LHCN-M2 (cell line): ENCODE results near the gene INPP5B. TPM values are rescaled to one million over a fixed set of nuclear protein-coding genes. Genes with fewer than 3 reads are reported as not detected.
"Not testable (repeated sequence)": the region's sequence is repeated elsewhere in the genome, so short reads cannot be mapped to it uniquely, and the experiment has no call there.

ENCODE experiments used
- DNase-seq: peaks from one replicate; pipeline ENCODE4 v3.0.0-alpha.2; 2012; ENCODE audit warnings: low read depth
- polyA plus RNA-seq: library from polyadenylated mRNA; unstranded; fragments of >200 nt; gene quantifications from one replicate; pipeline ENCODE4 v1.2.1, GENCODE V29; 2012; ENCODE audit warnings: missing spikeins
- total RNA-seq: library from RNA; depleted of rRNA; stranded (reverse); fragments of >200 nt; gene quantifications from 2 replicates; pipeline ENCODE4 v1.2.3, GENCODE V29; 2014; rRNA removed

INPP5B gene
- 20.1 and 22.7 TPM in 2 replicates for total RNA-seq
- 10.4 TPM for polyA plus RNA-seq

DNA sequence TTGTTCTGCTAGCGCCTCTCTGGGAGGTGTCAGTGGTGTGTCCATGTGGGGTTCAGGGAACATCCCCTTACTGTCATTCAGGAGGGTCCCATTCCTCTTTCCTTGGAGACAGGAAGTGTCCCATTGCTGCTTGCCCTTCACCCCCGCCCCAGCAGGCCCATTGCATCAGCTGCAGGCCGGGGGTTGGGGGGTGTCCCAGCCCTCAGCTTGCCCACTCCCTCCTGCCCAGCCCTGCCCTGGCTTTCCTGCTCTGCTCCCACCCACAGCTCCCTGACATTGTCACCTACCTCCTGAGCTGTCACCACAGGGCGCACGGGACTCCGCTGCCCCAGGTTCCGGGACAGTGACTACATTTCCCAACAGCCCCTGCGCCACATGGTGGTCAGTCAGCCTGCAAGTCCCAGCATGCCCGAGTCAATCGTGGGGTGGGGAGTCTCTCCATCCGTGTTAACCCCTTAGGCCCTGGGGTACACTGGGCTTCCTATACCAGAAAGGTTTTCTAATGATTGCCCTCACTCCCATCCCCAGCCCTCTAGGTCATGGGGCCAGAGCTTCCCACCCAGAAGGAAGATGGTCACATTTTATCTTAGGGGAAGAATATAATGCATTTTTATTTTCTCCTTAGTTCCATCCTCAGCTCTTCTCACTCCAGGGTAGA, at the start of gene INPP5B:
Gene INPP5B, minus strand, starts transcription at position 351 of the 658 bp plus-strand sequence. CDS start 745 bp downstream, outside the sequence.
- peak; percentile 80 for DNase-seq

DNA sequence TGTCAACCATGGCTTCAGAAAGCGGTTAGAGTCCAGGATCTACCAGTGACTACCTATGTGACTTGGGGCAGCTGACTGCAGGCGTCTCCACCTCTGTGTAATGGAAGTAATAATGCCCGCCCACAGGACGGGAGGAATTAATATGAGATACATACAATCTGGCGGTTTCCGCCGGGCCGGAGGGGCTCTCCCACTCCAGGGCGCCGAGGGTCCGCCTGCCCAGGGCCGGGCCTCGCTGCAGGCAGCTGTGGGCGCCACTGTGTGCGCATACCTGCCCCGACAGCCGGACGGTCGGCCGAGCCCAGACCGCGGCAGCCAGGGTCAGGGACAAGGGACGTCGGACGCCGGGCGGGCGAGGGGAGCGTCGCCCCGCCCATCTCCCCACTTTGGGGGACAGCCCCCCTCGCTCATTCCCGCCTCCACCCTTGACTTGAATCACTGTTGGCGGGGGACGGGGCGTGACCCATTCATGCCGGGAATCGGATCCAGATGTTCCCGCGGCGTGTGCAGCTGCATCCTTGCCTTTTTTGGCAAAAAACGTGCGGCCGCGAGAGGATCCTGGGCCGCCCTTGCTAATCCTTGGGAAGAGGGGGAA, 49.0 kb upstream of the INPP5B start:
- DNase-seq = no peak

DNA sequence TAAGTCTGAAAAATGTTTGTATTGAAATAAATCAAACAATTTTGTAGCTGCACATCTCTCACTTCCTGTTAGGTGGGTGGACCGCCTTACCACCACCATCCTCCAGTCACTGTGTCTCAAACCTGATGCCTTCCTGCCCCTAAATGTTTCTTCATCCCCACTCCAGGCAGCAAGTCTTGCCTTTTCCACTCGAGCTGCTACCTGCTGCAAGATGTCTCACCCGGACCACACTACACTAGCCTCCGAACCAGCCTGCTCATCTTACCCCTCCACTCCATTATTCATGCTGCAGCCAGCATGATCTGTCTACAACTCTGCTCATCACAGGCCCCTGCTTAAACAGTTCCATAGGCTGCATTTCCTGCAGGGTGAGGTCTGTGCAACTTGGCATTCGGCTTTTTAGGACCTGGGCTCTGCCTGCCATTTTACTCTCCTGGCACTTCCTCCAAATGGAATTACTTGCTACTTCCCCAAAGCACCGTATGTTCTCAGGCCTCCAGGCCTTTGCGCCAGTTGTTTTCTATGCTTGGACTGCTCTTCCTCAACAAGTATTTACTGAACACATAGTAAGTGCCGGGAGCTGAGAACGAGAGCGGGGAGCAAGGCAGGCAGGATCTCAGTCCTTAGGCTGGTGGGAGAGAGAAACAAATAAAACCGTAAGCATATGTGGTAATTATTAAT, 48.2 kb upstream of the INPP5B start:
- DNase-seq = no peak

DNA sequence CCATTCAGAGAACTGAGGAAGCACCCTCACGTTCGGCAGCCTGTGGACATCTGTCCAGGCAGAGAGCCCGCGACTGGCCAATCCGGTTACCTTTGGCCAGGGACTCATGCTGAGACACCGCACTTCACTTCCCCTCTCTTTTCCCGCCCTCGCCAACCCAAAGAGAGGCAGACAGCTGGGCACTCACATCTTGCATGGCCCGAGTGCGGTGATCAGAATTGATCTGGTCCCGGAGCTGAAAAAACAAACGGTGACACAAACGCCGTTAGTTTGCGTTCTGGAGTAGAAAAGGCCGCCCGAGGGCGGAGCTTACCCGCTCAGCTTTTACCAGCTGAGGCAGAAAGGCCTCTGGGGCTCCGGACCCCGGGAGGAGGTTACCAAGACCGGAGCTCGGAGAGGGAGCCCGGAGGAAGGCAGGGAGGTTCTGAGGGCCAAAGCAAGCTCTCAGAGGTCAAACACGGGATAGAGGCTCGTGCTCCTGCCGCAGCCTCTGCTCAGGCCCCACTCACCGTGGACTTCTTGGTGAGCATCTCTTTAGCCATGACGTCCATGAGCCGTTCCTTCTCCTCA, 42.6 kb upstream of the INPP5B start:
- DNase-seq = peak; percentile 47

DNA sequence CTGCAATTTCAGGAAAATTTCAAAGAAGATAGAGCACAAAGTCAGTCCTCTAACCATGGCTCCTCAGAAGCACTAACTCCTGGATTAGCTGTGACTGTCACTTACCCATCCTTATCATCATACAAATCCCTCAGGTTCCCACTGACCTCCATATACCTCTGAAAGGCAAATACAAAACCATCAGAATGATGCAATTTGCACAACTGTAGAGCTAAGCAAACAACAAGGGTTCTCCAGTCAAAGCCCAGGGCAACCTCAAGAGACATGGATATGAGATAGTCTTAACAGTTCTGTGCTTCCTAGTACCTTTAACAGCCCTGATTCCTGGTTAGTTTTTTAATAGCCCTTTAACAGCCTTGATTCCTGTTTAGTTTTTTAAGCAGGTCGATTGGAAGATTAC, 40.8 kb upstream of the INPP5B start:
- DNase-seq = no peak

DNA sequence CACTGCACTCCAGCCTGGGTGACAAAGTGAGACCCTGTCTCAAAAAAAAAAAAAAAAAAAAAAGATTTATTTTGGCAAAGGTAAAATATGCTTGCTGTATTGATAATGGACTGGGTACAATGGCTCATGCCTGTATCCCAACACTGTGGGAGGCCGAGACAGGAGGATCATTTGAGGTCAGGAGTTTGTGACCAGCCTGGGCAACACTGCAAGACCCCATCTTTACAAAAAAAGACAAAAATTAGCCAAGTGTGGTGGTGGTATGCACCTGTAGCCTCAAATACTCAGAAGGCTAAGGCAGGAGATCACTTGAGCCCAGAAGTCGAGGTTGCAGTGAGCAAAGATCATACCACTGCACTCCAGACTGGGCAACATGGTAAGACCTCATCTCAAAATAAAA, 36.7 kb upstream of the INPP5B start:
- DNase-seq = no peak

DNA sequence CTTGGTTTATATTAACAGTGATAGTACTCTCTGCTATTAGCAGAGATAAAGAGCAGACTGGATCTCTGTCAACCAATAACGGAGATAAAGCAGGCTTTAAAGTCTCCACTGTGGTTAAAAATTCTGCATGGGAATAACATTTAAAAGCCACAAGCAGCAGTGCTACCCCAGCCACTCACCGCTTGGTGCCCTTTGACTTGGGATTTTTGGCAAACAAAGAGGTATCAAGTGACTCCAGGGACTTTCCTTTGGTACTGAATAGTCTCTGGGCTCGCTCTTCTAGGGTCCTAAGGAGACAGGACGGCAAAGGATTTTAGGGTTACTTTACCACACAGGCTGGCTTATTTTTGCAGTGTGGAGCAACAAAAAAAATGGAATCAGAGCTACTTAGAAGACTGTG, 31.7 kb upstream of the INPP5B start:
- no peak for DNase-seq

DNA sequence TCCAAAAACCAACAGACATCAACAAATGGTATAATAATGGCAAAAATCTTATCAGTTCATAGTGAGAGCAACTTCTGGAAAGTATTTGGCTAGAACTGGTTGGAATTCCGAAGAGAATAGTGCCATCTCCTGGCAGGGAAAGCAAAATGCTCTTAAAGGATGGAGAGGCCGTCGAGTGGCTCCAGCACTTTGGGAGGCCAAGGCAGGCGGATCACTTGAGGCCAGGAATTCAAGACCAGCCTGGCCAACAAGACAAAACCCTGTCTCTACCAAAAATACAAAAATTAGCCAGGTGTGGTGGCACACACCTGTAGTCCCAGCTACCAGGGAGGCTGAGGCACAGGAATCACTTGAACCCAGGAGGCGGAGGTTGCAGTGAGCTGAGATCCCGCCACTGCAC, 28.2 kb upstream of the INPP5B start:
- peak; percentile 54 for DNase-seq

DNA sequence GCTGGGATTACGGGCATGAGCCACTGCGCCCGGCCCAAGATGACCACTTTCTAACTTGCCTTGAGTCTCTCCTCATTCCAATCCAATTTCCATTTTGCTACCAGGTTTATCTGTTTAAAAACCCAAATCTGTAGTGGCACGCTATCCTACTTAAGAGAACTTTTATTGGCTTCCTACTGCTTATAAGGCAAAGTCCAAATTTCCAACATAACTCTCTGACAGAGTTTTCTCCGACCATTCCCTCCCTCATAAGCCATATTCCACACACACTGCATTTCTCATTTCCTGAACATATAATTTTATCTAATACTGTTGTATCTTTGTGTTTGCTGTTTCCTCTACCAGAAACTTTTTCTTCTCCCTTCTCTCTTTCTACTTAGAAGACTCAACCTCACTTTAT, 27.7 kb upstream of the INPP5B start:
- no peak for DNase-seq

DNA sequence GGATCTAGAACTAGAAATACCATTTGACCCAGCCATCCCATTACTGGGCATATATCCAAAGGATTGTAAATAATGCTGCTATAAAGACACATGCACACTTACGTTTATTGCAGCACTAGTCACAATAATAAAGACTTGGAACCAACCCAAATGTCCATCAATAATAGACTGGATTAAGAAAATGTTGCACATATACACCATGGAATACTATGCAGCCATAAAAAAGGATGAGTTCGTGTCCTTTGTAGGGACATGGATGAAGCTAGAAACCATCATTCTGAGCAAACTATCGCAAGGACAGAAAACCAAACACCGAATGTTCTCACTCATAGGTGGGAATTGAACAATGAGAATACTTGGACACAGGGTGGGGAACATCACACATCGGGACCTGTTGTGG, 26.8 kb upstream of the INPP5B start:
- DNase-seq = not testable (repeated sequence)

DNA sequence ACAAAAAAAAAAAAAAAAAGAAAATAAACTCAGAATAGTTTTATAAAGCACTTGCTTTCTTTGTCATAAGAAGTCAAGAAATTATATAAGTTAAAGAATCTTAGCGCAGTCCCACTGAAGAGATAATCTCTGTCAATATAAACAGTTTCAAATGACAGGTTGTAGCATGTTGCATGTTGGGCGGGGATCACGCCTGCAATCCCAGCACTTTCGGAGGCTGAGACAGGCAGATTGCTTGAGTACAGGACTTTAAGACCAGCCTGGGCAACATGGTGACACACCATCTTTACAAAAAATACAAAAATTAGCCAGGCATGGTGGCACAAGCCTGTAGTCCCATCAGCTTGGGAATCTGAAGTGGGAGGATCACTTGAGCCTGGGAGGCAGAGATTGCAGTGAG, 18.4 kb upstream of the INPP5B start:
- DNase-seq = no peak

DNA sequence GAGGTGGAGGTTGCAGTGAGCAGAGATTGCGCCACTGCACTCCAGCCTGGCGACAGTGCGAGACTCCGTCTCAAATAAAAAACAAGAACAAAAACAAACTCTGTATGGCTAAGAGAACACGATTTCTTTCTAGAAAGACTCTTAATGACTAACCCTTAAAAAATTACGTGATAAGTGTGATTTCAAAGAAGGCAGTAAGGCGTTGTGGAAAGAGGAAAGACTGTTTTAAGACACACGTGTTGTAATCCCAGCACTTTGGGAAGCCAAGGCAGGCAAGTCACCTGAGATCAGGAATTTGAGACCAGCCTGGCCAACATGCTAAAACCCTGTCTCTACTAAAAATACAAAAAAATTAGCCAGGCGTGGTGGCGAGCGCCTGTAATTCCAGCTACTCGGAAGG, 17.3 kb upstream of the INPP5B start:
- DNase-seq = not testable (repeated sequence)

DNA sequence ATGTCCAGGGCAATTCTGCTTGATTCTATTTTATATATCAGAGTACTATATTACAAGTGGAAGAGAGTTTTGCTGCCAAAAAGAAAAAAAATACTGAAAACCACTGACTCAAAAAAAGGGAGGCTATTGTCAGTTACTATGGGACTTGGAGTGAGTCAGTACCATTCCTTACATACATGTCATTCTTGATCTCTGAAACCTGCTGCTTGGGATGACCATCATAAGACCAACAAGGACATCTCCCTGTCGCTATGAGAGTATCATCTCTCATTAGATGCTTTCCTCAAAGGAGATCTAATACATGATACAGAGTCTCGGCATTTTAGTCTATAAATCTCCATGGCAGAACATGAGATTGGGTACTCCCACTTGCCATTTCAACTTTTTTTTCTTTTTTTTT, 11.8 kb upstream of the INPP5B start:
- peak; percentile 94 for DNase-seq

DNA sequence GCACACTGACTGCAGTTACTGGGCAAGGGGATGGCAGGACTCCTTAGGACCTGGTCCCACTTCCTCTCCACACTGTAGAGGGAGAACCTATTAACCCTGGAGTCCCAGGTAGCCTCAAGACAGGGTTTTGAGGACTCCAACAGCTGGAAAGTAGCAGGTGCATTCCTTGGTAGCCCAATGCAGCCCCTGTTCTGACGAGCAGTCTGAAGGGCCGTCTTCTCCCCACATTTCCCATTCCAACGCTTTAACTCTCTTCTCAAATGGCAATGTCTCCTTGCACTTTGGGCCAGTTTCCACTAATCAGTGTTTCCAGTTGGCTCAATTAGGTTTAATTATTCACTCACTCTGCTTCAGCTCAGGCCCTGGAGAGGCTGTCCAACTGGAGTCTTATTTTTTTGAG, 8.8 kb upstream of the INPP5B start:
- no peak for DNase-seq

DNA sequence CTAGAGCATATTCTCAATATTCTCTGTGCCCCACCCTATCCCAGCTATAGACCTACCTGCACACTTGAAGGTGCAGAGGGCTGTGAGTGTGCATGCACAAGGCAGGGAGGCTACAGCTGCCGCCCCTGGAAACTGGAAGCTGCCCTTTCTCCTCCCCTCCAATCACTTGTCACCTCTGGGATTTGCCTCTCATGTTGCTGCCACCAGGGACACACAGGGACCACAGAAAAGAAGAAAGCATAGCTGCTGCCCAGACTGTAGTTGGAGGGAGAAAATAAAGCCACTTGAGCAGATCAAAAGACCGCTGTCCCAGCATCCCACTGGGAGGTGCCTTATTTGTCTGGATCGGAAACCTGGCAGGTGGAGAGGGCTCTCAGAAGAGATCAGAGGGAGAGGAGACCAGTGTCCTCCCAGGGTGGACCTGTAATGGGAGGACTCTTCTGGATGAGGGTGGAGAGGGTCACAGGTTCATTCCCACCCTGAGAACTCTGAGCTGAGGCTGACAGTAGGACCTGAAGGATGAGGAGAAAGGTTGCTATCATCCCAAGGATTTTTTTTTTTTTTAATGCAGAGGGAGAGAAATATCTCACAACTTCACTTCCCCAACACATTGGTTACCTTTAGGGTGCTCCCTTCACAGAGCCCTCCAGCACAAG, 7.6 kb upstream of the INPP5B start:
- no peak for DNase-seq

DNA sequence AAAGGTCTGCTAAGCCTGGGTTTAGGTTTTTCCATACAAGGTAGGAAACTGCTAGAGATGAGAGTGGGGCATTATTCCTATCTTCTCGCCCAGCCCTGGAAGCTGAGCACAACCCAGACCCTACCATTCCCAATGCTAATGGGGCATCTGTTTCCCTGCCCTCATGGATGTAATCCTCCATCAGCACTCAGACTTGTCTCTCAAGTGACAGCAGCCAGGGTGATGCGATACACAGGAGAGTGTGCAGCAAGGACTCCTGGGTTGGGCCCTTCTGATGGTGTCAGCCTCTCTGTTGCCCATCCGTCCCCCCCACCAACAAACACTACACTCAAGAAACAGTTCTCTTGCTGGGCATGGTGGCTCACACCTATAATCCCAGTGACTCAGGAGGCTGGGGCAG, 5.9 kb upstream of the INPP5B start:
- DNase-seq = no peak

DNA sequence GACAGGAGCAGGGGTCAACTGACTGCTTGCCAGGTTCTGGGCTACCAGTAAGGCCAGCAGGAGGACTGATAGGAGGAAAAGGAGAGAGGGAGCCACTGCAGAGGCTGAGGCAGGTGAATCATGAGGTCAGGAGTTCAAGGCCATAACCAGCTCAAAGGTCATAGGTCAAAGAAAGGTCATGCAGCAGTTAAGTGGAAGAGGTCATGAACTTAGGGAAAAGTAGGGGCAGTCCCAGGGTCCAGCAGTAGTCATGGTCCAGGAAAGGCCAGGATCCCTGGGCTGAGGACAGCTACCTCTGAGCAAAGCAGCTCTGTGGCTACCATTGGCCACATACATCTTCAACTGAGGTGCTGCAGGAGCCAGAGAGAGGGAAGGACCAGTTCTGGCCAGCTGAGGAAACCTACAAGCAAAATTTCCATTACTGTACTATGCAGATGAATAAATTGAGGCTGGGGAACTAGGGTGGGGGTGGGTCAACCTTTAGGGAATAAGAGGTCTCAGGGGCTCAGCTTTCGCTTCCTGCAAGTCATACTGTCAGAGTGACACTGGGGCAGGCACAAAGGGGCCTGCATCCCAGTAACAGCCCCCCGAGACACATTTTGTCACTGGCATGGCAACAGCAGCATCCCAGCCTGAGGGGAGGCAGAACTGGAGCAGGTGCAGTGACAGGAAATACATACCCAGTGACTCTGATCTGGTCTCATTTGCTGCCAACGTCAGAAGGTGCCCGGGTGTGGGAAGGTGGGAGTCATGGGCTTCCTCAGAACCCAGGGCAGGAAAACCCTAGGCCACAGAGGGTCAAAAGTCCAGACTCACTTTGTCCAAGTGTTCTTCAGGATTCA, 5.2 kb upstream of the INPP5B start:
- DNase-seq = no peak

DNA sequence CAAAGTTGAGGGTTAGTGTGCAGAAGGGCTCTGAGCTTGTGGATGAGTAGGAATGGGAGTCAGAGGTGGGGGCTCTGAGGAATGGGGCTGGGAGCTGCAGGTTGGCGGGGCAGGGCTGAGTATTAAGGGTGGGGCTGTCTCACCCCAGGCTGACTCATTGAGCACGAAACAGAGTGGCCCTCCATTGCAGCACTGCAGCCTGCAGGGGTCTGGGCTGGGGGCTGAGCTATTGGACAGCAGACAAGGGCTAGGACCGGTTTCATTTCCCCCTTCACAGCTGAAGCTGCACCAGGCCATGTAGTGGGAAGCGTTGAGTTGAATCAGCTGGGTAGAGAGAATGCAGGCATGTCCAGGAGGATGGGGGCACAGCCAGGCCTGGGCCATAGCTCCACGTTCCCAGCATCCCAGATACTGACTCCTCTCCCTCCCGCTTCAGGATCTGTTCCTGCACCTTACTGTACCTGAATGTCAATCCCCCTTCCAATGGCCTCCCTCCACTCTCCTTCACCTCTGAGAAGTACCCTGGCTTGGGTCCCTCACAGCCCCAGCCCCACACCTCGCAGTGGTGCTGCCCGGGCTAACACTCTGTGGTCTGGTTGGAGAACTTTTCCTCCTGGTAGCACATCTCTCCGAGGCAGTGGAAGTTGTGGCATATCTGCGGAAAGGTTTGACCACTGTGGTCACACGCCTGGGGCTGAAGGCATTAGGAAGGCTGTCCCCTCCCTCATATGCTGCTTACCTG, 4.4 kb upstream of the INPP5B start:
- no peak for DNase-seq

DNA sequence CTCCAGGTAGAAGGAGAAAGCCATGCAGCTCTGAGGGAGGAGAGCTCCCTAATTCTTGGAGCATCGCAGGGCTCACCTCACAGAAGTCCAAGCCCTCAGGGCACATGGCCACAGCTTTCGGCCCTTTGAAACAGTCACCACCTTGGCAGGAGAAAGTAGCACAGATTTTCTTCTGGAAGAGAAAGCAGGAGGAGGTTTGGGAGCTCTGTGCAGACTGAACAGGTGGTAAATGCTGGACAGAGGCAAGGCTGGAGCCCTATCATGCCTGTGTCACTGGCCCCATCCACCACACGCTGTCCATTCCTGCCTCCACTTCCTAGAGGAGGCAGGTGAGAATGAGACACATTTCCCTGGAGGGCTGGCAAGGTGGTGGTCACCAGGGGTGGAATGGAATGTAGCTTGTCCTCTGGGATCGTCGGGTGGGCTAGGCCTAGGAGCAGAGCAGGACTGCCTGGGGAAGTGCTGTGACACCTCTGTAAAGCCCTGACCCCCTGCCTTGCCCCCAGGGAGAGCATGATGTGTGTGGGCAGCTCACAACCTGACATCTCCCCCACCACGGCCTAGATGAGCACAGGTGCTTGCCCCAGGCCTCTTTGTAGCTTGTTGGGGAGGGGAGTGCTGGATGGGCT, 2.8 kb upstream of the INPP5B start:
- no peak for DNase-seq

DNA sequence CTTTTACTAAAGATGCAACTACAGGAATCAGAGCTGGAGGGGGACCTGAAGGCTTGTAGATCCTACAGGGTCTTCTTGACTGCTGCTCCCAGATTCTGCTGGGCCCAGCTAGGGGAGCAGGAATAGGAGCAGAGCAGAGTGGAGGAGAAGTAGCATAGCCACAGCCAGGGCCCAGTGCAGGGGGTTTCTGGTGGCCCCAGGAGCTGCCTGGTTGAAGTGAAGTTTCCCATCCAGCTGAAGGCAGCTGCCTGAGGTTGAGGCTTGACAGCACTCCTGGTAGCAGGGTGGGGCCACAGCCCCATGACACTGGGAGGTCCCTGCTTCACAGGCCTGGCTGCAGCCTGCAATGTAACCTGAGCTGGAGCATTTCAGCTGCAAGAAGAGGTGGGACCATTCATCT, 2.0 kb upstream of the INPP5B start:
- no peak for DNase-seq
